Myocyte (in vitro differentiated cells): ENCODE data around the gene ZNF142. TPM values are rescaled to one million over a fixed set of nuclear protein-coding genes. Genes with fewer than 3 reads are reported as not detected.

Experiments
- DNase-seq: peaks from one replicate; pipeline ENCODE4 v3.0.0-alpha.2; 2012; ENCODE audit warnings: low read depth
- polyA plus RNA-seq: library from polyadenylated mRNA; unstranded; fragments of >200 nt; gene quantifications from one replicate; pipeline ENCODE4 v1.2.1, GENCODE V29; 2012; ENCODE audit warnings: missing spikeins
- total RNA-seq: library from RNA; depleted of rRNA; stranded (reverse); fragments of >200 nt; gene quantifications from 2 replicates; pipeline ENCODE4 v1.2.3, GENCODE V29; 2014

The ZNF142 gene
- total RNA-seq = 10.9 and 14.9 TPM in 2 replicates
- polyA plus RNA-seq = 9.7 TPM

- DNase-seq = peak; percentile 96
Observed at GRCh38 chr2:218659258-218659987, at the start of gene ZNF142, which contains the start of gene BCS1L. ZNF142 (minus strand) TSS chr2:218659623; CDS start chr2:218656429, 3,194 bp downstream. BCS1L (plus strand) TSS chr2:218659683; CDS start chr2:218660988, 1,305 bp downstream.

GRCh38 chr2:218708086-218708485 is 48.7 kb upstream of the ZNF142 start:
- DNase-seq = no peak

GRCh38 chr2:218703341-218703740 is 43.9 kb upstream of the ZNF142 start:
- DNase-seq = no peak

- DNase-seq = no peak
Observed at GRCh38 chr2:218701806-218702205, 42.4 kb upstream of the ZNF142 start.

- DNase-seq = peak; percentile 77
Observed at GRCh38 chr2:218698885-218699284, 39.5 kb upstream of the ZNF142 start.

- DNase-seq = no peak
Observed at GRCh38 chr2:218694405-218695145, 35.2 kb upstream of the ZNF142 start.

GRCh38 chr2:218691234-218691633 is 31.8 kb upstream of the ZNF142 start:
- peak; percentile 65 for DNase-seq

GRCh38 chr2:218687400-218688060 is 28.1 kb upstream of the ZNF142 start:
- peak; percentile 83 for DNase-seq

GRCh38 chr2:218680061-218680460 is 20.6 kb upstream of the ZNF142 start:
- DNase-seq = no peak

GRCh38 chr2:218679119-218679518 is 19.7 kb upstream of the ZNF142 start:
- no peak for DNase-seq

- peak; percentile 96 for DNase-seq
Observed at GRCh38 chr2:218671654-218672566, 12.5 kb upstream of the ZNF142 start, which contains the start of the genes RNF25 and STK36. RNF25 (minus strand) TSS chr2:218672002; CDS start chr2:218671970, 32 bp downstream. STK36 (plus strand) TSS chr2:218672086; CDS start chr2:218672830, 744 bp downstream.

- DNase-seq = peak; percentile 33
Observed at GRCh38 chr2:218671097-218671653, 11.8 kb upstream of the ZNF142 start.

- no peak for DNase-seq
Observed at GRCh38 chr2:218664653-218665052, 5.2 kb upstream of the ZNF142 start.

GRCh38 chr2:218663901-218664300 is 4.5 kb upstream of the ZNF142 start:
- DNase-seq = no peak

- no peak for DNase-seq
Observed at GRCh38 chr2:218662827-218663226, 3.4 kb upstream of the ZNF142 start.

GRCh38 chr2:218662377-218662776 is 3.0 kb upstream of the ZNF142 start:
- no peak for DNase-seq

- DNase-seq = no peak
Observed at GRCh38 chr2:218659988-218660358, 550 bp upstream of the ZNF142 start.

- peak; percentile 29 for DNase-seq
Observed at GRCh38 chr2:218658671-218659257, 659 bp downstream of the ZNF142 start.

GRCh38 chr2:218655751-218656150 is 3.7 kb downstream of the ZNF142 start:
- DNase-seq = peak; percentile 86

- no peak for DNase-seq
Observed at GRCh38 chr2:218648787-218649100, 10.7 kb downstream of the ZNF142 start.
